Measurements from ENCODE around the gene C1orf53. TPM values are rescaled to one million over a fixed set of nuclear protein-coding genes. Genes with fewer than 3 reads are reported as not detected.

The C1orf53 gene
- total and polyA plus RNA-seq, 2 of the 13 experiments (the other 11 are each of a cell fraction or from before 2014, with no cell fraction given), result 5.8 to 10.1 TPM

DNA sequence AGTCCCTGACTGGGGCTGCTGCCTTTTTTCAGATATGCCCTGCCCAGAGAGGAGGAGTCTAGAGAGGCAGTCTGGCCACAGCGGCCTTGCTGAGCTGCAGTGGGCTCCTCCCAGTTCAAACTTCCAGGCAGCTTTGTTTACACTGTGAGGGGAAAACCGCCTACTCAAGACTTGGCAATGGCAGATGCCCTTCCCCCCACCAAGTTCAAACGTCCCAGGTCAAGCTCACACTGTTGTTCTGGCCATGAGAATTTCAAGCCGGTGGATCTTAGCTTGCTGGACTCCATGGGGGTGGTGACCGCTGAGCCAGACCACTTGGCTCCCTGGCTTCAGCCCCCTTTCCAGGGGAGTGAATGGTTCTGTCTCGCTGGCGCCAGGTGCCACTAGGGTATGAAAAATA is 18.3 kb upstream of the C1orf53 start (continued):
- TF ChIP-seq, protein P1, sequence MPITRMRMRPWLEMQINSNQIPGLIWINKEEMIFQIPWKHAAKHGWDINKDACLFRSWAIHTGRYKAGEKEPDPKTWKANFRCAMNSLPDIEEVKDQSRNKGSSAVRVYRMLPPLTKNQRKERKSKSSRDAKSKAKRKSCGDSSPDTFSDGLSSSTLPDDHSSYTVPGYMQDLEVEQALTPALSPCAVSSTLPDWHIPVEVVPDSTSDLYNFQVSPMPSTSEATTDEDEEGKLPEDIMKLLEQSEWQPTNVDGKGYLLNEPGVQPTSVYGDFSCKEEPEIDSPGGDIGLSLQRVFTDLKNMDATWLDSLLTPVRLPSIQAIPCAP (CRISPR knock-in tag; IDR thresholded peaks at IDR 0.05; ENCODE audit: low read depth), result no peak
- TF ChIP-seq YY1 (IDR thresholded peaks at IDR 0.05; ENCODE audit: insufficient read depth, insufficient replicate concordance, low read depth, low read length) (peak; percentile 39), ZFP36 (IDR thresholded peaks at IDR 0.05; ENCODE audit: borderline replicate concordance, low read depth, low read length, partially characterized antibody) (no peak), EHMT2 (IDR thresholded peaks at IDR 0.05; ENCODE audit: borderline replicate concordance, low read depth, low read length) (0 out of 2 replicates have a peak, but pooled peaks have one; percentile 39)
- TF ChIP-seq, protein P2, sequence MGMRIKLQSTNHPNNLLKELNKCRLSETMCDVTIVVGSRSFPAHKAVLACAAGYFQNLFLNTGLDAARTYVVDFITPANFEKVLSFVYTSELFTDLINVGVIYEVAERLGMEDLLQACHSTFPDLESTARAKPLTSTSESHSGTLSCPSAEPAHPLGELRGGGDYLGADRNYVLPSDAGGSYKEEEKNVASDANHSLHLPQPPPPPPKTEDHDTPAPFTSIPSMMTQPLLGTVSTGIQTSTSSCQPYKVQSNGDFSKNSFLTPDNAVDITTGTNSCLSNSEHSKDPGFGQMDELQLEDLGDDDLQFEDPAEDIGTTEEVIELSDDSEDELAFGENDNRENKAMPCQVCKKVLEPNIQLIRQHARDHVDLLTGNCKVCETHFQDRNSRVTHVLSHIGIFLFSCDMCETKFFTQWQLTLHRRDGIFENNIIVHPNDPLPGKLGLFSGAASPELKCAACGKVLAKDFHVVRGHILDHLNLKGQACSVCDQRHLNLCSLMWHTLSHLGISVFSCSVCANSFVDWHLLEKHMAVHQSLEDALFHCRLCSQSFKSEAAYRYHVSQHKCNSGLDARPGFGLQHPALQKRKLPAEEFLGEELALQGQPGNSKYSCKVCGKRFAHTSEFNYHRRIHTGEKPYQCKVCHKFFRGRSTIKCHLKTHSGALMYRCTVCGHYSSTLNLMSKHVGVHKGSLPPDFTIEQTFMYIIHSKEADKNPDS (CRISPR knock-in tag; IDR thresholded peaks at IDR 0.05), result no peak
- TF ChIP-seq, protein P3, sequence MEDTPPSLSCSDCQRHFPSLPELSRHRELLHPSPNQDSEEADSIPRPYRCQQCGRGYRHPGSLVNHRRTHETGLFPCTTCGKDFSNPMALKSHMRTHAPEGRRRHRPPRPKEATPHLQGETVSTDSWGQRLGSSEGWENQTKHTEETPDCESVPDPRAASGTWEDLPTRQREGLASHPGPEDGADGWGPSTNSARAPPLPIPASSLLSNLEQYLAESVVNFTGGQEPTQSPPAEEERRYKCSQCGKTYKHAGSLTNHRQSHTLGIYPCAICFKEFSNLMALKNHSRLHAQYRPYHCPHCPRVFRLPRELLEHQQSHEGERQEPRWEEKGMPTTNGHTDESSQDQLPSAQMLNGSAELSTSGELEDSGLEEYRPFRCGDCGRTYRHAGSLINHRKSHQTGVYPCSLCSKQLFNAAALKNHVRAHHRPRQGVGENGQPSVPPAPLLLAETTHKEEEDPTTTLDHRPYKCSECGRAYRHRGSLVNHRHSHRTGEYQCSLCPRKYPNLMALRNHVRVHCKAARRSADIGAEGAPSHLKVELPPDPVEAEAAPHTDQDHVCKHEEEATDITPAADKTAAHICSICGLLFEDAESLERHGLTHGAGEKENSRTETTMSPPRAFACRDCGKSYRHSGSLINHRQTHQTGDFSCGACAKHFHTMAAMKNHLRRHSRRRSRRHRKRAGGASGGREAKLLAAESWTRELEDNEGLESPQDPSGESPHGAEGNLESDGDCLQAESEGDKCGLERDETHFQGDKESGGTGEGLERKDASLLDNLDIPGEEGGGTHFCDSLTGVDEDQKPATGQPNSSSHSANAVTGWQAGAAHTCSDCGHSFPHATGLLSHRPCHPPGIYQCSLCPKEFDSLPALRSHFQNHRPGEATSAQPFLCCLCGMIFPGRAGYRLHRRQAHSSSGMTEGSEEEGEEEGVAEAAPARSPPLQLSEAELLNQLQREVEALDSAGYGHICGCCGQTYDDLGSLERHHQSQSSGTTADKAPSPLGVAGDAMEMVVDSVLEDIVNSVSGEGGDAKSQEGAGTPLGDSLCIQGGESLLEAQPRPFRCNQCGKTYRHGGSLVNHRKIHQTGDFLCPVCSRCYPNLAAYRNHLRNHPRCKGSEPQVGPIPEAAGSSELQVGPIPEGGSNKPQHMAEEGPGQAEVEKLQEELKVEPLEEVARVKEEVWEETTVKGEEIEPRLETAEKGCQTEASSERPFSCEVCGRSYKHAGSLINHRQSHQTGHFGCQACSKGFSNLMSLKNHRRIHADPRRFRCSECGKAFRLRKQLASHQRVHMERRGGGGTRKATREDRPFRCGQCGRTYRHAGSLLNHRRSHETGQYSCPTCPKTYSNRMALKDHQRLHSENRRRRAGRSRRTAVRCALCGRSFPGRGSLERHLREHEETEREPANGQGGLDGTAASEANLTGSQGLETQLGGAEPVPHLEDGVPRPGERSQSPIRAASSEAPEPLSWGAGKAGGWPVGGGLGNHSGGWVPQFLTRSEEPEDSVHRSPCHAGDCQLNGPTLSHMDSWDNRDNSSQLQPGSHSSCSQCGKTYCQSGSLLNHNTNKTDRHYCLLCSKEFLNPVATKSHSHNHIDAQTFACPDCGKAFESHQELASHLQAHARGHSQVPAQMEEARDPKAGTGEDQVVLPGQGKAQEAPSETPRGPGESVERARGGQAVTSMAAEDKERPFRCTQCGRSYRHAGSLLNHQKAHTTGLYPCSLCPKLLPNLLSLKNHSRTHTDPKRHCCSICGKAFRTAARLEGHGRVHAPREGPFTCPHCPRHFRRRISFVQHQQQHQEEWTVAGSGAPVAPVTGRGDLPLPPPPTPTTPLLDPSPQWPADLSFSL (CRISPR knock-in tag; IDR thresholded peaks at IDR 0.05), result no peak
- TF ChIP-seq, protein P4, sequence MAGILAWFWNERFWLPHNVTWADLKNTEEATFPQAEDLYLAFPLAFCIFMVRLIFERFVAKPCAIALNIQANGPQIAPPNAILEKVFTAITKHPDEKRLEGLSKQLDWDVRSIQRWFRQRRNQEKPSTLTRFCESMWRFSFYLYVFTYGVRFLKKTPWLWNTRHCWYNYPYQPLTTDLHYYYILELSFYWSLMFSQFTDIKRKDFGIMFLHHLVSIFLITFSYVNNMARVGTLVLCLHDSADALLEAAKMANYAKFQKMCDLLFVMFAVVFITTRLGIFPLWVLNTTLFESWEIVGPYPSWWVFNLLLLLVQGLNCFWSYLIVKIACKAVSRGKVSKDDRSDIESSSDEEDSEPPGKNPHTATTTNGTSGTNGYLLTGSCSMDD (CRISPR knock-in tag; IDR thresholded peaks at IDR 0.05), result no peak
- TF ChIP-seq, protein P5, sequence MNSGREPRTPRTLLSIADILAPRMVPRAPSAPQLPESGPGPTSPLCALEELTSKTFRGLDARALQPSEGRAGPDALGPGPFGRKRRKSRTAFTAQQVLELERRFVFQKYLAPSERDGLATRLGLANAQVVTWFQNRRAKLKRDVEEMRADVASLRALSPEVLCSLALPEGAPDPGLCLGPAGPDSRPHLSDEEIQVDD (CRISPR knock-in tag; IDR thresholded peaks at IDR 0.05; ENCODE audit: borderline replicate concordance), result no peak
- TF ChIP-seq, protein P6, sequence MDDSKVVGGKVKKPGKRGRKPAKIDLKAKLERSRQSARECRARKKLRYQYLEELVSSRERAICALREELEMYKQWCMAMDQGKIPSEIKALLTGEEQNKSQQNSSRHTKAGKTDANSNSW (CRISPR knock-in tag; IDR thresholded peaks at IDR 0.05; ENCODE audit: borderline replicate concordance), result no peak
- TF ChIP-seq, protein P7, sequence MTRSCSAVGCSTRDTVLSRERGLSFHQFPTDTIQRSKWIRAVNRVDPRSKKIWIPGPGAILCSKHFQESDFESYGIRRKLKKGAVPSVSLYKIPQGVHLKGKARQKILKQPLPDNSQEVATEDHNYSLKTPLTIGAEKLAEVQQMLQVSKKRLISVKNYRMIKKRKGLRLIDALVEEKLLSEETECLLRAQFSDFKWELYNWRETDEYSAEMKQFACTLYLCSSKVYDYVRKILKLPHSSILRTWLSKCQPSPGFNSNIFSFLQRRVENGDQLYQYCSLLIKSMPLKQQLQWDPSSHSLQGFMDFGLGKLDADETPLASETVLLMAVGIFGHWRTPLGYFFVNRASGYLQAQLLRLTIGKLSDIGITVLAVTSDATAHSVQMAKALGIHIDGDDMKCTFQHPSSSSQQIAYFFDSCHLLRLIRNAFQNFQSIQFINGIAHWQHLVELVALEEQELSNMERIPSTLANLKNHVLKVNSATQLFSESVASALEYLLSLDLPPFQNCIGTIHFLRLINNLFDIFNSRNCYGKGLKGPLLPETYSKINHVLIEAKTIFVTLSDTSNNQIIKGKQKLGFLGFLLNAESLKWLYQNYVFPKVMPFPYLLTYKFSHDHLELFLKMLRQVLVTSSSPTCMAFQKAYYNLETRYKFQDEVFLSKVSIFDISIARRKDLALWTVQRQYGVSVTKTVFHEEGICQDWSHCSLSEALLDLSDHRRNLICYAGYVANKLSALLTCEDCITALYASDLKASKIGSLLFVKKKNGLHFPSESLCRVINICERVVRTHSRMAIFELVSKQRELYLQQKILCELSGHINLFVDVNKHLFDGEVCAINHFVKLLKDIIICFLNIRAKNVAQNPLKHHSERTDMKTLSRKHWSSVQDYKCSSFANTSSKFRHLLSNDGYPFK (CRISPR knock-in tag; IDR thresholded peaks at IDR 0.05; ENCODE audit: borderline replicate concordance), result peak; percentile 43; the same call in 1 of the 2 replicates
- TF ChIP-seq, protein P8, sequence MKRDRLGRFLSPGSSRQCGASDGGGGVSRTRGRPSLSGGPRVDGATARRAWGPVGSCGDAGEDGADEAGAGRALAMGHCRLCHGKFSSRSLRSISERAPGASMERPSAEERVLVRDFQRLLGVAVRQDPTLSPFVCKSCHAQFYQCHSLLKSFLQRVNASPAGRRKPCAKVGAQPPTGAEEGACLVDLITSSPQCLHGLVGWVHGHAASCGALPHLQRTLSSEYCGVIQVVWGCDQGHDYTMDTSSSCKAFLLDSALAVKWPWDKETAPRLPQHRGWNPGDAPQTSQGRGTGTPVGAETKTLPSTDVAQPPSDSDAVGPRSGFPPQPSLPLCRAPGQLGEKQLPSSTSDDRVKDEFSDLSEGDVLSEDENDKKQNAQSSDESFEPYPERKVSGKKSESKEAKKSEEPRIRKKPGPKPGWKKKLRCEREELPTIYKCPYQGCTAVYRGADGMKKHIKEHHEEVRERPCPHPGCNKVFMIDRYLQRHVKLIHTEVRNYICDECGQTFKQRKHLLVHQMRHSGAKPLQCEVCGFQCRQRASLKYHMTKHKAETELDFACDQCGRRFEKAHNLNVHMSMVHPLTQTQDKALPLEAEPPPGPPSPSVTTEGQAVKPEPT (CRISPR knock-in tag; IDR thresholded peaks at IDR 0.05; ENCODE audit: low read depth), result no peak

Data from HepG2 (cell line).